Measurements from ENCODE around the gene ZW10. TPM values are rescaled to one million over a fixed set of nuclear protein-coding genes. Genes with fewer than 3 reads are reported as not detected.

The ZW10 gene
- total RNA-seq, 1 donor from 2014 or later: 16.3 TPM

DNA sequence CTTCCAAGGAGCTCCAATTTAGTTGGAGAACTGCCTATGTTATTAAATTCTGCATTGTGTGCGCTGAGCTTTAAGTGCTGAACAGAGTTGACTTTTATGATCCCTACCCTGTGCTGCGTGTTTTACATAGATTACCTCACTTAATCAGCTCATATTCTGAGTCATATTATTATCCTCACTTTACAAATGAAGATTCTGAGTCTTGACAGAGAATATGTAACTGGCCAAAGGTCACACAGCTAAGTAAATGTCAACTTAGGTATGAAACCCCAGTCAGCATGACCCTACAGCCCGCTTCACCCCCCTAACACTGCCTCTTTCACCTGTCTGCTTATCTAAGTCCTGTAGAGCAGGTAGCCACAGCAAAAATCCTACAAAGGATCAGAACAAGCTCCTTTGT, 47.6 kb downstream of the ZW10 start:
- Histone ChIP-seq H3K4me3 (ENCODE audit: low read depth, low read length) (no peak overlapping the region), H3K27me3 (ENCODE audit: control insufficient read depth, insufficient read depth, low read length) (no peaks in the 10 kb centered on the region), H3K36me3 (ENCODE audit: control insufficient read depth, insufficient read depth, low read length) (no peaks in the 10 kb centered on the region)
- no peak for FAIRE-seq
- peak; percentile 7 for DNase-seq (ENCODE audit: low read depth)
- TF ChIP-seq, protein P1, sequence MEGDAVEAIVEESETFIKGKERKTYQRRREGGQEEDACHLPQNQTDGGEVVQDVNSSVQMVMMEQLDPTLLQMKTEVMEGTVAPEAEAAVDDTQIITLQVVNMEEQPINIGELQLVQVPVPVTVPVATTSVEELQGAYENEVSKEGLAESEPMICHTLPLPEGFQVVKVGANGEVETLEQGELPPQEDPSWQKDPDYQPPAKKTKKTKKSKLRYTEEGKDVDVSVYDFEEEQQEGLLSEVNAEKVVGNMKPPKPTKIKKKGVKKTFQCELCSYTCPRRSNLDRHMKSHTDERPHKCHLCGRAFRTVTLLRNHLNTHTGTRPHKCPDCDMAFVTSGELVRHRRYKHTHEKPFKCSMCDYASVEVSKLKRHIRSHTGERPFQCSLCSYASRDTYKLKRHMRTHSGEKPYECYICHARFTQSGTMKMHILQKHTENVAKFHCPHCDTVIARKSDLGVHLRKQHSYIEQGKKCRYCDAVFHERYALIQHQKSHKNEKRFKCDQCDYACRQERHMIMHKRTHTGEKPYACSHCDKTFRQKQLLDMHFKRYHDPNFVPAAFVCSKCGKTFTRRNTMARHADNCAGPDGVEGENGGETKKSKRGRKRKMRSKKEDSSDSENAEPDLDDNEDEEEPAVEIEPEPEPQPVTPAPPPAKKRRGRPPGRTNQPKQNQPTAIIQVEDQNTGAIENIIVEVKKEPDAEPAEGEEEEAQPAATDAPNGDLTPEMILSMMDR (IDR thresholded peaks at IDR 0.05; ENCODE audit: insufficient read depth, low read length, severe bottlenecking): no peak

DNA sequence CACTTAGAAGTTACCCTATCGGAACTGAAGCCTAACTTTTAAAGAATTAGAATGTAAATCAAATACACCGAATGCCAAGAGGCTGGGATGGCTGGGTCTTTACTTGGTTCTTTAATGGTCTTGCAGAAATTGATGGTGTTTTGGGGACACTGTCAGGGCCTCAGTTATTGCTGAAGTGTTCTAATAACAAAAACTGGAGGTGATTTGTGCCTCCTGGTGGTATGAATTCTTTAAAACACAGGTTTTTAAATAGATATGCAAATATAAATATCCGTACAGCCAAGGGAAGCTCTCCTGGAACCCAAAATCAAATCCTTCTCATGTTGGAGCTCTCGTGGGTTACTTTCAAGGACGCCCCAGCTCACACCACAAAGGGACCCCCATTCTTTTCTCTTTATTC, 48.1 kb downstream of the ZW10 start:
- Histone ChIP-seq H3K27me3 (ENCODE audit: control insufficient read depth, insufficient read depth, low read length) (no peaks in the 10 kb centered on the region), H3K36me3 (ENCODE audit: control insufficient read depth, insufficient read depth, low read length) (no peaks in the 10 kb centered on the region), H3K4me3 (ENCODE audit: low read depth, low read length) (no peak overlapping the region)
- TF ChIP-seq, protein P1 (IDR thresholded peaks at IDR 0.05; ENCODE audit: insufficient read depth, low read length, severe bottlenecking): no peak
- no peak for DNase-seq (ENCODE audit: low read depth)
- no peak for FAIRE-seq

DNA sequence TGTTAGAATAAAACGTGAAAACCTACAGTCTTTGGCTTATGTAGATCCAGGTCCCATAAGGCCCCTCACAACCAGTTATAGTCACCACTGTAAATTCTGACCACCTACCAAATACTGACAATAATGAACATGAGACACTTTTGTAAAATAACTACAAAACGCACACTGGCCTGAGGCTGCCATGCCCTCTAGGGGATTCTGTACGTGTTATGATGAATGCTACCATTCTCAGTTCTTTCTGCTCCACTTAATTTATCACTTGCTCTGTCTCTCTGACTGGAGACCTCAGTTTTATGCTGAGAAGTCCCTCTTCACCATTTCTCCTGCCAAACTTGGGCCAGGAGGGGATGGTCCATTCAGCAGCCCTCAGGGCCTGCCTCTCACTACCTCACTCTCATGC, 48.7 kb downstream of the ZW10 start:
- no peak for DNase-seq (ENCODE audit: low read depth)
- H3K27me3 ChIP-seq (ENCODE audit: control insufficient read depth, insufficient read depth, low read length): no peaks in the 10 kb centered on the region
- no peaks in the 10 kb centered on the region for H3K36me3 ChIP-seq (ENCODE audit: control insufficient read depth, insufficient read depth, low read length)
- H3K4me3 ChIP-seq (ENCODE audit: low read depth, low read length): no peak overlapping the region
- FAIRE-seq: no peak
- TF ChIP-seq, protein P1 (IDR thresholded peaks at IDR 0.05; ENCODE audit: insufficient read depth, low read length, severe bottlenecking): no peak

DNA sequence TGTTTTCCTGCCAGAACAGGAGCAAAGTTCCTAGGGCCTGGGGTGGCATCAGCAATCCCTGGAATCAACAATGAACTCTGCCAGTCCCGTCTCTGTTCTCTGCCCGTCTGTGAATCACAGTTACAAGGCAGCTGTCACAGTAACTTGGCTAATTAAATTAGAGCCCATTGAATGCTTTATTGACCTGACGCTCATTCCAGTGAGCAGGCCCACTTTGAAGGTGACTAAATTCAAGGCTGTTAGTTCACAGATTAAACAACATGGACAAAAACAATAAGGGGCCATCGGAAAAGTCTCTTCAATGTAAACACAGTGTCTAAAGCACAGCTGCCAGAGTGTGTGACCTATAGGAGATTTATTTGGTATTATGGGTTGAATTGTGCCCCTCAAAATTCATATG, 49.7 kb downstream of the ZW10 start:
- Histone ChIP-seq H3K4me3 (ENCODE audit: low read depth, low read length) (no peak overlapping the region), H3K36me3 (ENCODE audit: control insufficient read depth, insufficient read depth, low read length) (no peaks in the 10 kb centered on the region), H3K27me3 (ENCODE audit: control insufficient read depth, insufficient read depth, low read length) (no peaks in the 10 kb centered on the region)
- FAIRE-seq (no peak), DNase-seq (ENCODE audit: low read depth) (no peak)
- TF ChIP-seq, protein P1 (IDR thresholded peaks at IDR 0.05; ENCODE audit: insufficient read depth, low read length, severe bottlenecking): no peak

DNA sequence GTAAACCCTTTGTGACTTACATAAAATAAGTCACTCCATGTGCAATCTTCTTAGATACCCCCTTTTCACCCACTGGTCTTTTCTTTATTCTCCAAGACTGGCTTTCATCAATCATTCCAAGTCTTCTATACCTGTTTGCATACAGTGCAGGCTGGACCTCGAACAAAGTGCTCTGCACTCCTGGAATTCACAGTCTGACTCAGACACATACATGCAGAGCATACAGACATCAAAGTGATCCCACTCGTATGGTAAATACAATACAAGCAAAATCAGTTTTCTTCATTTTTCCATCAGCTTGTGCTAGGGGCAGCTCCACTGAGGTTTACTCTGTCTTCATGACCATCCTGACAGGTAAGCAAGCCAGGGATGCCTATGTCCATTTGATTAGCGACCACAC, 50.6 kb downstream of the ZW10 start:
- Histone ChIP-seq H3K4me3 (ENCODE audit: low read depth, low read length) (no peak overlapping the region), H3K27me3 (ENCODE audit: control insufficient read depth, insufficient read depth, low read length) (no peaks in the 10 kb centered on the region), H3K36me3 (ENCODE audit: control insufficient read depth, insufficient read depth, low read length) (no peaks in the 10 kb centered on the region)
- FAIRE-seq (peak; percentile 62), DNase-seq (ENCODE audit: low read depth) (peak; percentile 10)
- TF ChIP-seq, protein P1 (IDR thresholded peaks at IDR 0.05; ENCODE audit: insufficient read depth, low read length, severe bottlenecking): no peak

DNA sequence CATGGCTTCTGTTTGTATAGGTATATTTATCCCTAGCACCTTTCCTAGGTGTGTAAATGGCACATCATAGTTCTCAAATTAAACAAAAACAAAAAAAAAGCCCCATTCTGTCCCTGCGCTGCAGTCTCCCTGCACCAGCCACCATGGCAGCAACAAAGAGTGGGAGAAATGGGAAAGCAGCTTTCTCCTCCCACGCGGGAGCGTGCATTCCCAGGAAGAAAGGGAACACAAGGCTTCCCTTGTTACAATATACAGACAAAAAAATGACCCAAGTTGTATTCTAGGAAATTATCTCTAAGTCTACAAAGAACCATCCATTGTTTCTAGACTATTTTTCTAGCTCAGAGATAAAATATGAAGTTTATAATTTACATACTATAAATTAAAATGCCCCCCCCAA, 51.3 kb downstream of the ZW10 start:
- H3K27me3 ChIP-seq (ENCODE audit: control insufficient read depth, insufficient read depth, low read length): no peaks in the 10 kb centered on the region
- H3K4me3 ChIP-seq (ENCODE audit: low read depth, low read length): no peak overlapping the region
- DNase-seq (ENCODE audit: low read depth): no peak
- TF ChIP-seq, protein P1 (IDR thresholded peaks at IDR 0.05; ENCODE audit: insufficient read depth, low read length, severe bottlenecking): no peak
- H3K36me3 ChIP-seq (ENCODE audit: control insufficient read depth, insufficient read depth, low read length): no peaks in the 10 kb centered on the region
- no peak for FAIRE-seq
